HEK293T (cell line): ENCODE measurements around the gene GALNT14.

ENCODE experiments used
- CTCF ChIA-PET: fragments of 350-600 bp; formaldehyde crosslinking; extraction: SDS; loops from one replicate; lab custom pipeline; 2021; ENCODE audit warnings: antibody characterized with exemption, inconsistent platforms; lab: Yijun Ruan, JAX
- POLR2A ChIA-PET: fragments of 350-600 bp; formaldehyde crosslinking; extraction: SDS; loops from one replicate; lab custom pipeline; 2020; ENCODE audit warnings: antibody characterized with exemption, inconsistent platforms; lab: Yijun Ruan, JAX
- DNase-seq: peaks from one replicate; pipeline ENCODE4 v3.0.0; 2012; ENCODE audit warnings: mixed read lengths; ENCODE audit errors: extremely low spot score
- ARNT ChIP-seq: fragments of 450-650 bp; IDR thresholded peaks from 2 replicates; pipeline ENCODE4 v1.6.1; 2017; ENCODE audit warnings: mild to moderate bottlenecking
- BHLHE40 ChIP-seq: fragments of 450-650 bp; IDR thresholded peaks from 2 replicates; pipeline ENCODE4 v1.6.1; 2016; ENCODE audit warnings: mild to moderate bottlenecking, moderate library complexity, borderline replicate concordance
- CTBP1 ChIP-seq: fragments of 450-650 bp; IDR thresholded peaks from 2 replicates; pipeline ENCODE4 v1.6.1; 2016; ENCODE audit warnings: borderline replicate concordance
- ELF4 ChIP-seq: fragments of 450-650 bp; IDR thresholded peaks from 2 replicates; pipeline ENCODE4 v1.6.1; 2017; ENCODE audit warnings: antibody characterized with exemption
- FOXA1 ChIP-seq: fragments of 450-650 bp; IDR thresholded peaks from 2 replicates; pipeline ENCODE4 v1.6.1; 2016; ENCODE audit warnings: mild to moderate bottlenecking
- FOXK2 ChIP-seq: fragments of 450-650 bp; IDR thresholded peaks from 2 replicates; pipeline ENCODE4 v1.6.1; 2016; ENCODE audit warnings: mild to moderate bottlenecking
- FOXM1 ChIP-seq: fragments of 450-650 bp; IDR thresholded peaks from 2 replicates; pipeline ENCODE4 v1.6.1; 2017; ENCODE audit warnings: mild to moderate bottlenecking, borderline replicate concordance
- HDGF ChIP-seq: fragments of 450-650 bp; IDR thresholded peaks from 2 replicates; pipeline ENCODE4 v1.6.1; 2017; ENCODE audit warnings: antibody characterized with exemption, borderline replicate concordance
- L3MBTL2 ChIP-seq: fragments of 450-650 bp; conservative IDR thresholded peaks from 2 replicates; pipeline ENCODE4 v1.6.1; 2016; ENCODE audit warnings: mild to moderate bottlenecking
- LEF1 ChIP-seq: fragments of 450-650 bp; IDR thresholded peaks from 2 replicates; pipeline ENCODE4 v1.6.1; 2017; ENCODE audit warnings: mild to moderate bottlenecking, borderline replicate concordance
- NFRKB ChIP-seq: fragments of 450-650 bp; IDR thresholded peaks from 2 replicates; pipeline ENCODE4 v1.6.1; 2016; ENCODE audit warnings: mild to moderate bottlenecking, moderate library complexity
- SP1 ChIP-seq: fragments of 450-650 bp; IDR thresholded peaks from 2 replicates; pipeline ENCODE4 v1.6.1; 2017
- SUZ12 ChIP-seq: fragments of 450-650 bp; IDR thresholded peaks from 2 replicates; pipeline ENCODE4 v1.6.1; 2016; ENCODE audit warnings: mild to moderate bottlenecking
- TARDBP ChIP-seq: fragments of 450-650 bp; IDR thresholded peaks from 2 replicates; pipeline ENCODE4 v1.6.1; 2016
- ZNF384 ChIP-seq: fragments of 450-650 bp; IDR thresholded peaks from 2 replicates; pipeline ENCODE4 v1.6.1; 2016
- TF ChIP-seq, protein P1 (sequence below): fragments of 450-650 bp; IDR thresholded peaks from 2 replicates; pipeline ENCODE4 v1.6.1; 2016

Gene GALNT14

DNA sequence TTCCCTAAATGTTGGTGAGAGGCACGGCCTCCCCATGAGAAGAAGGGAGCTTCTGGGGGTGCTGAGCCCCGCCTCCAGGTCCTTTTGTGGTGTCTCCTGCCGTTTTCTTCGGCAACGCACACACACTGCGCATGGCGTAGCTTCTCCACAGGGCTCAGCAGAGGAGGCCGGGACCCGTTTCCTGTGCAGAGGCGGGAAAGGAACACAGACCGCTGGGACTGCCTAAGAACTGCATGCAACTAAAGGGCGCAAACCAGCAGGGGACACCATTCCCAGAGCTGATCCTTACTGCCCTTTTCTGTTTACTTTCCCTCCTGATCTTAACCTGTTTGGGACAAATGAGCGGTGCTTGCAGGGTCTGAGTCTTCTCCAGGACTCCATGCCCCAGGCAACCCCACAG lies 240.7 kb downstream of the GALNT14 start:
- TF ChIP-seq NFRKB, result no peak
- TF ChIP-seq, protein P1, sequence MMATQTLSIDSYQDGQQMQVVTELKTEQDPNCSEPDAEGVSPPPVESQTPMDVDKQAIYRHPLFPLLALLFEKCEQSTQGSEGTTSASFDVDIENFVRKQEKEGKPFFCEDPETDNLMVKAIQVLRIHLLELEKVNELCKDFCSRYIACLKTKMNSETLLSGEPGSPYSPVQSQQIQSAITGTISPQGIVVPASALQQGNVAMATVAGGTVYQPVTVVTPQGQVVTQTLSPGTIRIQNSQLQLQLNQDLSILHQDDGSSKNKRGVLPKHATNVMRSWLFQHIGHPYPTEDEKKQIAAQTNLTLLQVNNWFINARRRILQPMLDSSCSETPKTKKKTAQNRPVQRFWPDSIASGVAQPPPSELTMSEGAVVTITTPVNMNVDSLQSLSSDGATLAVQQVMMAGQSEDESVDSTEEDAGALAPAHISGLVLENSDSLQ, result no peak
- no peak for TF ChIP-seq BHLHE40
- no peak for TF ChIP-seq FOXA1
- no peak for TF ChIP-seq SUZ12
- POLR2A ChIA-PET, result no interaction called here
- CTCF ChIA-PET, result no interaction called here
- DNase-seq, result no peak

DNA sequence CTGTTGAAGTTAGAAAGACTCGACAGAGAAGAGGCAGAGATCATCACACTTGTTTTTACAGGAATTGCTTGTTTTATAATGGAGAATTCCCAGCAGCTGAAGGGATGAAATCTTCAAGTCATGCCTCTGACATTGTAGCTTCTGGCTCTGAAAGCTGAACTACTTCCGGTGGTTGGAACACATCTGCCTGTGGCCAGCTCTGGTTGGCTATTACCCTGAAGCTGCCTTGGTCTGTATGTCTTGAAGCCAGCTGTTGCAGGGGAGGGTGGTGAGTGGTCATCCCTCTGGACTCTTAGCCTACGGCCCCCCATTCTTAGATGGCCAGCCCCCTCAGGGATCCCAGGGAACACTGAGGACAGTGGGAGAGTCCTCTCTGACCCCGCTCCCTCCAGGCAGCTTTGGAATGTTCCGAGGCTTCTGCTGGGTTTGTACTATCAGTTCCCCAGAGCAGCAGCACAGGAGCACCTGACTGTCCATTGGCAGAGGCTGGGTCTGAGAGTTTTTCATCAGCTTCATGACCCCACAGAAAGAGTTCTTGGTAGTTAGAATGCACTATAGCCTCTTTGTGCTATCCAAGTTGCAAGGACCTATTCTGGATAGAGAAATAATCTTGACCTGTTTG lies 243.6 kb downstream of the GALNT14 start:
- CTCF ChIA-PET, result no interaction called here

DNA sequence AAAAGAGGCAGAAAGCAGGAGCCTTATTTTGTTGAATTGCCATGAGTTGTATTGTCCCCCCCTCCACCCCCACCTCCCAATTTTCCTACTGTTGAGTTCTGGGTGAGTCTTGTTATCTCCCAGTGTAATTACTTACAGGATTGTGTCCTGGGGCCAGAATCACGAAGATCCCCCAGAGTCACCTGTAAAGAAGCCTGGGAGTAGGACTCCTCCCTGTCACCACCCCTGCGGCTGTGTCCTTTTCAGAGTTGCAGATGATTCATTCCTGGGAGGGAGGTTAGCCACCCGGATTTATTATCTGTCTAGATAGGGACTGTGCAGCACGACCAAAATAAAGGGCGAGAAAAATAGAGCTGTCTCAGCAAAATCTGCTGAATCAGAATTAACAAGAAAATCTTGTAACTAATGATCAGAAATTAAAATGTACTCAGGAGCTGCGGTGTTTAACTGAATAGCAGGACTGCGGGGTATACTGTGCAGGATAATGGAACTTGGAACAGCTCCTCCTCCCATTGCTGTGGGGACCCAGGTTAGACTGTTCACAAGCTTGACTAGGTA lies 249.3 kb downstream of the GALNT14 start:
- DNase-seq, result no peak
- ChIA-PET CTCF (interaction anchor here (0.6 kb wide), 1 partner anchor 177 kb away, joined by 3 read pairs; no protein-coding TSS in a partner anchor), POLR2A (no interaction called here)
- no peak for TF ChIP-seq BHLHE40
- no peak for TF ChIP-seq FOXM1
- no peak for TF ChIP-seq TARDBP
- no peak for TF ChIP-seq LEF1
- no peak for TF ChIP-seq FOXA1
- no peak for TF ChIP-seq SUZ12
- TF ChIP-seq ARNT, result no peak
- TF ChIP-seq, protein P1, result no peak
- no peak for TF ChIP-seq ELF4
- no peak for TF ChIP-seq NFRKB
- TF ChIP-seq FOXK2, result no peak

More for the DNA sequence above, 243.6 kb downstream of the GALNT14 start:
- TF ChIP-seq SUZ12 (no peak), BHLHE40 (no peak), ARNT (no peak), FOXM1 (no peak), L3MBTL2 (no peak), LEF1 (no peak), HDGF (no peak), ELF4 (no peak), FOXK2 (no peak), TARDBP (no peak), FOXA1 (no peak), CTBP1 (no peak), NFRKB (no peak)
- TF ChIP-seq, protein P1, result no peak
- DNase-seq, result no peak
- POLR2A ChIA-PET, result no interaction called here

GRCh38 chr2:30886080-30886479 lies 252.2 kb downstream of the GALNT14 start:
- CTCF ChIA-PET, result no interaction called here

DNA sequence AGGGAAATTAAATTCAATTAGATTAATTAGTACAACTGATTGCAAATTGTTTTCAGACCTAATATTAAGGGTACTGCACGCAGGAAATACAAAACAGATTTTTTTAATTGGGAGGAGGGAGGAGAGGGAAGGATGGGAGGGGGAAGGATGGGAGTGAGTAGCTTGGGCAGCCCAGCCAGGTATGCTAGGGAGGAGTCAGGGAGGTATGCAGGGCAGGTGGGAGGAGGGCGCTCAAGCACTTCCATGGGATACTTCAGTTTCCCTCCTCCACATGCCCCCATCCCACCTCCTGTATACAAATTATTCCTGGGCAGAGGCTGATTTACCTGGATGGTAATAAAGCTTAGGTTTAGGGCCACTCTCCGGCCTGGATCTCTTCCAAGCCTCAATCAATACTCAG lies 254.4 kb downstream of the GALNT14 start:
- CTCF ChIA-PET, result no interaction called here
- no peak for DNase-seq
- TF ChIP-seq FOXK2 (no peak), TARDBP (no peak), ELF4 (no peak), LEF1 (no peak)
- POLR2A ChIA-PET, result no interaction called here

More at GRCh38 chr2:30886080-30886479, 252.2 kb downstream of the GALNT14 start:
- no peak for DNase-seq
- POLR2A ChIA-PET, result no interaction called here
- TF ChIP-seq CTBP1 (no peak), TARDBP (no peak), SP1 (no peak), ELF4 (no peak), FOXA1 (no peak), ARNT (no peak), NFRKB (no peak), BHLHE40 (no peak), FOXK2 (no peak), L3MBTL2 (no peak), HDGF (no peak), FOXM1 (no peak), SUZ12 (no peak), LEF1 (no peak), ZNF384 (no peak)
- TF ChIP-seq, protein P1, result no peak

- POLR2A ChIA-PET, result no interaction called here
These were observed 255.1 kb downstream of the GALNT14 start for GRCh38 chr2:30883184-30883583.

More at GRCh38 chr2:30883184-30883583, 255.1 kb downstream of the GALNT14 start:
- CTCF ChIA-PET, result no interaction called here
- no peak for DNase-seq
- TF ChIP-seq BHLHE40 (no peak), SP1 (no peak), ZNF384 (no peak), L3MBTL2 (no peak), NFRKB (no peak), SUZ12 (no peak), ARNT (no peak), FOXM1 (no peak), TARDBP (no peak), FOXK2 (no peak), FOXA1 (no peak)
- TF ChIP-seq, protein P1, result no peak
